GM21717 (cell line): ENCODE data around the gene SPTAN1.
A peak's percentile ranks its signal among the peaks of the same experiment; 100 is the strongest.
"Not testable (repeated sequence)": the region's sequence is repeated elsewhere in the genome, so short reads cannot be mapped to it uniquely, and the experiment has no call there.

ENCODE experiments used
- ATAC-seq: cut with Tn5 transposase; IDR thresholded peaks from one replicate; pipeline ENCODE4 v1.9.1; 2021; ENCODE audit warnings: mild to moderate bottlenecking, moderate library complexity; ENCODE audit not compliant: unreplicated experiment

The SPTAN1 gene

DNA sequence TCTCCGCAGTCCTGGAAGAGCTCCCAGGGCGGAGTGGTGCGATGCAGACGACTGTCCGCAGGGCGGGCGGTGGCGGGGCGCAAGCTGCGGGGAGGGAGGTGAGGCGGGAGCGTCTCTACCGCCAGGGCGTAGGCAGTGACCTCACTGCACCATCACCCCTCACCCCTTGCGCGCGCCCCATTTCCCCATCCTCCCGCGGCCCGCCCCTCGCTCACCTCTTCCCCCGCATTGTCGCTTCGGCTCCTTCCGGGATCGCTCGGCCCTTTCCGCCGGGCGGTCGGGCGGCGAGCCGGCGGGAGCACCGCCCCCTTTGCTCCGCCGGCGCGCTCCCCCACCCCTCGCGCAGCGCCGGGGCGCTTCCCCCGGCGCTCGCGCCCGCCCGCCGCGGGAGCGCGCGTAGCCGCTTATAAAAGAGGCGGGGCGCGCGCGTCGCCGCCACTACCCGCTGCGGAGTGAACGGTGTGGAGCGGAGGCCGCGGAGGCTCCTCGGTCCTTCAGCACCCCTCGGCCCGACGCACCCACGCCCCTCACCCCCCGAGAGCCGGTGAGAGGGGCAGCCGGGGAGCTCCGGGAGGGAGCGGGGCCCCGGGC is at the start of gene SPTAN1:
SPTAN1 (plus strand) TSS at position 435 of the 591 bp plus-strand sequence. CDS start 14,154 bp downstream, outside the sequence.
- ATAC-seq = peak; percentile 60

DNA sequence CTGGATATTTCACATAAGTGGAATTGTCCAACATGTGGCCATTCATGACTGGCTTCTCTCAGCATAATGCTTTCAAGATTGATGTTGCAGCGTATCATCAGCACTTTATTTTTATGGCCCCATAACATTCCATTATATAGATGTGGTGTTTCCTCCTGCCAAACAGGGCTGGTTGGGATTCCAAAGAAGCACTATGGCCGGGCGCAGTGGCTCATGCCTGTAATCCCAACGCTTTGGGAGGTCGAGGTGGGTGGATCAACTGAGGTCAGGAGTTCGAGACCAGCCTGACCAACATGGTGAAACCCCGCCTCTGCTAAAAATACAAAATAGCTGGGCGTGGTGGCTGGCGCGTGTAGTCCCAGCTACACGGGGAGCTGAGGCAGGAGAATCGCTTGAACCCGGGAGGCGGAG is 49.0 kb upstream of the SPTAN1 start:
- ATAC-seq = not testable (repeated sequence)

DNA sequence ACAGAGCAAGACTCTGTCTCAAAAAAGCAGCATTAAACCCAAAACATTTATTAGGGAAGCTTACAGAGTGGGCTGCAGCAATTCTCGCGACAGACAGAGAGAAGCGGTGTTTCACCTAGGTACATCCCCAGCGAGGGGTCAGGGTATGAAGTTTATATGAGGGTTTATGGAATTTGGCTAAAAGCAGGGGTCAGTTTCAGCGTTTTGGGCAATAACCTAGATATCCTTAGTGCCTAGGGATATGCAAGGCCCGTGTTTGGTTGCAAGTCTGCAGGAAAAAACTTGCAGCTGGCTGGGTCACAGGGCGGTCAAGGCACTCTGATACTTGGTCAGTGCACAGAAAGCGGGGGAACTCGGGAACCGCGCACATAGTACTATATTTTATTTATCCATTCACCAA is 48.5 kb upstream of the SPTAN1 start:
- ATAC-seq = no peak

DNA sequence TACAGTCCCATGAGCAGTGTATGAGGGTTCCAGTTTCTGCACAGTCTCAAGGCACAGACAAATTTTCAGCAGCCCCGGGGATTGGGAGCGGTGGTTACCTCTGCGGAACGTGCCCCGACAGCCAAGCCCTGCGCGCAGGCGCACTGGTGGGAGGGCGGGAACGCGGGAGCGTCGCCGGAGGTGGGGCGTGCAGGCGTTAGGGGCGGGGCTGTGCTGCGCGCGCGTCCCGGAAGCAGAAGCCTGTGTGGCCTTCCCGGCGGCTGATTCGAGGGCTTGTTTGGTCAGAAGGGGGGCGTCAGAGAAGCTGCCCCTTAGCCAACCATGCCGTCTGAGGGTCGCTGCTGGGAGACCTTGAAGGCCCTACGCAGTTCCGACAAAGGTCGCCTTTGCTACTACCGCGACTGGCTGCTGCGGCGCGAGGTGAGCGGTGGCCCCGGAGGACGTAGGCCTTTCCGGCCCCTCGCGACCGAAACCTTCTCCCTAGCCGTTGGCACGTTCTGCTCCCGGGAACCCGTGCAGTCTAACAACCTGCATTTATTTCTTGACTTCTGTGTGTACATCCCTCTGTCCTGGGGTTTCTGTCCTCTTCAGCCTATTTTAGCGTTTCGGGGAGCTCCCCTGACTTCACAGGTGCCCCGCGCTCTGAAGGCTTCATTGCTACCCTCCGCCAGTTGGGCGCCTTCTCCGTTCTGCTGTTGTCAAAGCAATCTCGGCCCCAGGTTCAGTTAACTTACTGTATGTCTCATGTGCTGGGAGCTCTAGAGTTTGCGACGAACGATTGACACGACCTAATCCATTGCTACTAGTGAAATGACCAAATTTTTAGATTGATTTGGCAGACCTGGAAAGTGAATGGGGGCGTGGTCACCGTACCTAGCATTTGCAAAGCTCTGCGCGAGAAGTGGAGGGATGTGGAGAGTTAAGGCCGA is 47.6 kb upstream of the SPTAN1 start, which contains the start of gene GLE1:
GLE1 (plus strand) TSS at position 235 of the 929 bp plus-strand sequence; CDS start at position 322, 87 bp downstream.
- ATAC-seq = peak; percentile 75

DNA sequence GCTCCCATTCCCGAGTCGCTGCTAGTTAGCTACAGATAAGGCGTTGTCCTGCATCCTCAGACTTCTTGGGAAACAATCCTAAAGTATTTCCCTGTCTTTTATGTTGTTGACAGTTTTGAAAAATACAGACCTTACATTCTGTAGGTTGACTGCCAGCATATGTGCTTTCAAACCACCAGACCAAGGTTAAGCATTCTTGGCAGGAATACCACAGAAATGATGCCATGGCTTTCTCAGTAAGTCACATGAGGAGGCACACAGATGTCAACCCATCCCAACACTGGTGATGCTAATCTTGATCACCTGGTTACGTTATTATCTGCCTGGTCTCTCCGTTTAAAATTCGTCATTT is 47.0 kb upstream of the SPTAN1 start:
- ATAC-seq = no peak

DNA sequence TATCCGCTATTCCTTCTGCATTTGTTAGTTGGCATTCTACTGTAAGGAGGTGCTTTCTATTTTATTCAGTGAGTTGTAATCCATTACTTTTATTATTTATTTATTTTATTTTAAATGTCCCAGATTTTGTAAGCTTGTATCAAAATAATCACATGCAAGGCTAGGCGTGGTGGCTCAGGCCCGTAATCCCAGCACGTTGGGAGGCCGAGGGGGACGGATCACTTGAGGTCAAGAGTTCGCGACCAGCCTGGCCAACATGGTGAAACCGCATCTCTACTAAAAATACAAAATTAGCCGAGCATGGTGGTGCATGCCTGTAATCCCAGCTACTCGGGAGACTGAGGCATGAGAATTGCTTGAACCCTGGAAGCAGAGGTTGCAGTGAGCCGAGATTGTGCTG is 46.5 kb upstream of the SPTAN1 start:
- ATAC-seq = not testable (repeated sequence)

DNA sequence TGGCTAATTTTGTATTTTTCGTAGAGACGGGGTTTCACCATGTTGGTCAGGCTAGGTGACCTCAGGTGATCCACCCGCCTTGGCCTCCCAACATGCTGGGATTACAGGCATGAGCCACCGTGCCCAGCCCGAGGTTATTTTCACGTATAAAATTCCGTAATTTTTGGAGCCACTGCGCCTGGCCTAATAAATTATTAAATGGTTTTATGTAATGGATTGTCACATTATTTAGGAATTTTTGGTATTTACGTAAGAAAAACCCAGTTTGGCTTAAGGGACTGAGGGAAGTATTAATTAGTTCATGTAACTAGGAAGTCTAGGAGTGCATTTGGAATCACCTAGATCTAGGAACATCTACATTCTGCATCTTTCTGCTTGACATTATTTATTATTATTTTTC is 39.6 kb upstream of the SPTAN1 start:
- ATAC-seq = no peak

DNA sequence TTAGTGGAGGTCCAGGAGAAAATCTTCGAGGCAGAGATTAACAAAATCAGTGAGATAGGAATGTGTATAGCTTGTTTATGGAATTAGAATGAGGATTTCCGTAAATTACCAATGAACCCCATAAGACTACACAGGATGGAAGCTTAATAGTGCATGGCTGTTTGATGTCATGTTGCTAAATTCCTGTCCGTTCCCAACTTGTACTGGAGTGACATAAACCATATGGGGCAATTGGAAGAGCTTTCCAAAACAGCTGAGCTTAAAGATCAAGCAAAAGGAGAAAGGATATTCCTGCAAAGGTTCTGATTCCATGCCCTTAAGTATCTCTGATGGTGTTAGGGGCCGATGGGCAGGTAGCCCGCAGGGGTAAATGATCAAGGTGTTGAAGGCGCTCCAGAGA is 30.4 kb upstream of the SPTAN1 start:
- no peak for ATAC-seq

DNA sequence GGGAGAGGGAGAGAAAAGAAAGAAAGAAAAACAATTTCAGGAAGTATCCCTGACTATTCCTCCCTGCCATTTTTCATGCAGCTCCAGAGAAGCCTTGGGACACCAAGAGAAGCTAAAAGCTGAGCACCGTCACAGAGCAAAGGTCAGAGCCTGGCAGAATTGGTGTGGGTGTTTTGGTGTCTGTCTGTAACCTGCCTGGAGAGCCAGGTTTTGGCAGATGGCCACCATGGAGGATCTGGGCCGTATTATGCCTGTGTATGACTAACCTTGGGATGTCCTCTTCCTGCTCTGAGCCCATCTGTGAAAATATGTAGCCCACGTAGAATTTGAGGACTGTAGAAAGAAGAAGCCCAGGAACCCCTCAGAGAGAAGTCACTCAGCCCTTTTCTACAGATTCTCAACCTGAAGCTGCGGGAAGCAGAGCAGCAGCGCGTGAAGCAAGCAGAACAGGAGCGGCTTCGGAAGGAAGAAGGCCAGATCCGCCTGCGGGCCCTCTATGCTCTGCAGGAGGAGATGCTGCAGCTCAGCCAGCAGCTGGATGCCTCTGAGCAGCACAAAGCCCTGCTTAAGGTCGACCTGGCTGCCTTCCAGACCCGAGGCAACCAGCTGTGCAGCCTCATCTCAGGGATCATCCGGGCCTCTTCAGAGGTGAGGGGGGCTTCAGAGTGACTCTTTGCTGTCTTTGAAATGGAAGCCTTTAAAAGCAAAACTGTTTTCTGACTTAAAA is 29.0 kb upstream of the SPTAN1 start:
- ATAC-seq = no peak

DNA sequence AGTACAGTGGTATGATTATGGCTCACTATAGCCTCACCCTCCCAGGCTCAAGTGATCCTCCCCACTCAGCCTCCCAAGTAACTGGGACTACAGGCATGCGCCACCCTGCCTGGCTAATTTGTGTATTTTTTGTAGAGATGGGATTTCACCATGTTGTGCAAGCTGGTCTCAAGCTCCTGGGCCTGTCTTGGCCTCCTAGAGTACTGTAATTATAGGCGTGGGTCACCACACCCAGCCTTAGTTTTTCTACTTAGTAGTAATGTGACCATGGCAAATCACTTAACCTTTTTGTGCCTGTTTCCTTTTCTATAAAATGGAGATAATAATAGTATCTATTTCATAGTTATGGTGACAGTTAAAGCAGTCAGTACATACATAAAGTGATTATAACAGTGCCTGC is 25.7 kb upstream of the SPTAN1 start:
- ATAC-seq = no peak

DNA sequence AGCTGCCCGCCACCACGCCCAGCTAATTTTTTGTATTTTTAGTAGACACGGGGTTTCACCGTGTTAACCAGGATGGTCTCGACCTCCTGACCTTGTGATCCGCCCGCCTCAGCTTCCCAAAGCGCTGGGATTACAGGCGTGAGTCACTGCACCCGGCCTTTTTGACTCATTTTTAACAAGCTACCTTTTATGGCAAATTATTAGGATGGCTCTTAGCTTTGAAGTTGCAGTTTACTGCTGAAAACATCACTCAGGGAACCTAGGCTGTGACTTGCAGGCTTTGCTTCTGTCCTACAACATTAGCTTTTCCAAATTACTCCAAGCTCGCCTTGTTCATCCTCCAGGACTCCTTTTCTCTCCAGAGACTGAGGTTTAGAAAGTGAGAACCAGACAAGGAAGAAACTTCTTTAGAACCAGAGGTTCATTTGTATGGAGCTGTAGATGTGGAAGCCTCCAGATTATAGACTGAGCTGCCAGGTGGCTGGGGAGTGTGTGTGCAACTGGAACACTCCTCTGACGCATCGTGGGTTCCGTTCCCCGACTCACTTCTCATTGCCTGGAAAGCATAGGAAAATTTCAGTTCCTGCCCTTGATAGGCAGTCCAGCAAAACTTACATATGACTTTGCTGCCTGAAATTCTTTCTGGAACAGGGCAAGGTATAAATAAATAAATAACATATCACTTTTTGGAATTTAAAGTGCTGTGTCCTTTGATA is 23.8 kb upstream of the SPTAN1 start:
- ATAC-seq = no peak

DNA sequence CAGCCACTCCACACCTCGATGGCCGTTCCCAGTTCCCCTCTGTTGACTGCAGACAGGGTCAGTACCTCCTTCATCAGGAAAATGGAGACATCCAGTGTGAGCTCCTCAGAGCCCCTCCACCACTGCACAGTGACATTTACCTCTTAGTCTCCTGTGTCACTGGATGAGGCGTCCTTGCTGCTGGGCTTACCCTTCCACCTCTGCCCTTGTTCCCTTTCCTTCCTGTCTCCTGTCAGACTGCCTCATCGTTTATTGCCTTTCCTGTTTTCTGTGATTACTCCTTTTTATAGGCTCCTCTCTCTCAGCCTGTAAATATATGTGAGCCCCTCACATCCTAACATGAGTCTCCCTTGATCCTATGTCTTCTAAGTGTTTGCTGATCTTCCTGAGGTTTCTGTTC is 23.2 kb upstream of the SPTAN1 start:
- no peak for ATAC-seq

DNA sequence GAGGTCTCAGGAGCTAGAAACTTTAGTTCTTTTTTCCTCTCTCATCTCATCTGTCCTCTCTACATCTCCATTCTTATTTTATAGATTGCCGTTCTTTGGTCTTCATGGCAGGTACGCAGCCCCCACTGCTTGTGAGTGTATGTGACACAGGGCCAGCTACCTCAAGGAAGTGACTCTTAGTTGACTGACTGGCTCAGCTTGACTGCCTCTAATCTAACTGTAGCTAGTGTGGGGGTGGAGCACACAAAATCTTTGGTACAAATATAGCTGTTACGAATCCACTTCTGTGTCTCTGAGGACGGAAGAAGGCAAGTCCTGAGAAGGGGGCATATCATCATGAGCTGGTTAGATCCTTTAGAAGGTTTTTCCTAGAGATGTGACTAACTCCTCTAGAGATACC is 19.8 kb upstream of the SPTAN1 start:
- ATAC-seq = no peak

DNA sequence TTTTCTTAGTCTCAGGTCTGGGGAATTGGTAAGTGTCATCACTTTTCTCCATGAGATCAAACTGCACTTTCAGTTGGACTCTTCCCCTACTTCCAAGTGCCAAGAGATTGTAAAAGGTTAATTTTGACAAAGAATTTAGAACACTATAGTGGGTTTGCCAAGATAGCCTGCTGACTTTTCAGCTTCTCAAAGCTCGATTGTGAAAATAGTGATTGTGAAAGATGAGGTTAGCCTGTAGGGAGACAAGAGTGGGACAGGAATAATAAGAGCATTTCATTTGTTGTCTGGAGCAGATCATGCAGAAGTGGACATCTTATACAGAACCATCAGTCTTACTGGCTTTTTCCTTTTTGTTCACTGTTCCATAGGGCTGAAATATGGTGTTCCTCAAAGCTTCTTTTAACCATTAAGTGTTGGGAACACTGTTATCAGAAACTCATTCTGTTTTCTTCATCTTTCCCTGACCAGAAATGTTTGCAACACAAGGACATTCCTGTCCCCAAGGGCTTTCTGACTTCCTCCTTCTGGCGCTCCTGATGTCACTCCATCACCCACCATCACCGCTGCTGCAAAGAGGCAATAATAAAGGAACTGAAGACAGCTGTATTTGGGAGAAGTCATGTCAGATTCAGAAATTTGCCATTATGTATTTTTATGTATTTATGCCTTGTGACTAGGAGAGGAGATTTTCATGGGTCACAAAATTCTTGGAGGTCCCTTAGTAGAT is 11.6 kb upstream of the SPTAN1 start:
- no peak for ATAC-seq

DNA sequence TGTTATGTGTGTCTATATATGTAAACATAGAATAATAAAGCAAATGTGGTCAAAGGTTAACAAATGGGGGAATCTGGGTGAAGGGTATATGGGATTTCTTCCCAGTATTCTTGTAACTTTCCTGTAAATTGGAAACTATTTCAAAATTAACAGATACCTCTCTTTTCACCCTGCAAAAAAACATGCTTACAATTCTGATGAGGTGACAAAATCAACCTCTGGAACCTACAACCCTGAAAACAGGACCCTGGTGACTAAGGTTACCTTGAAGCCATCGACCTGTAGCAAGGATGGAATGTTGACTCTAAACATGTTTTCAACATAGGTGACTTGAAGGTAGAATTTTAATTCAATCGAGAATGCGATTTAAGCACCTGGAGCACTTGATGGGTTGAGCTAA is 5.9 kb upstream of the SPTAN1 start:
- no peak for ATAC-seq

DNA sequence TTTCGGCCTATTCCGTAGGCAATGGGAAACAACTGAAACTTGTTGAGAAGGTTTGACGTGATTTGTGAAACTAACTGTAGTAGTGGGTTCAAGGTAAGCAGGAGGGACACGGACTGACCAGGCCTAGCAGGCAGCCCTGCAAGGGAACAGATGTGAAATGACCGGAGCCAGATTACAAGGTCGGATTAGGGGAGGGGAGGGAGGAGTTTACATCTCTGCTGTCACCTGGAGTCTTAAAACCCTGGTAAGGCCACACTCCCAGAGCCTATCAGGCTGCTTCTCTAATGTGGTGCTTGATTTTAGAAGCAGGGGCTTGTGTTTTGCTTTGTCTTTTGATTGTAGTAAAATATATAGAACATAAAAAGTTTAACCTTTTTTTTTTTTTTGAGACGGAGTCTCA is 3.5 kb upstream of the SPTAN1 start:
- ATAC-seq = no peak

DNA sequence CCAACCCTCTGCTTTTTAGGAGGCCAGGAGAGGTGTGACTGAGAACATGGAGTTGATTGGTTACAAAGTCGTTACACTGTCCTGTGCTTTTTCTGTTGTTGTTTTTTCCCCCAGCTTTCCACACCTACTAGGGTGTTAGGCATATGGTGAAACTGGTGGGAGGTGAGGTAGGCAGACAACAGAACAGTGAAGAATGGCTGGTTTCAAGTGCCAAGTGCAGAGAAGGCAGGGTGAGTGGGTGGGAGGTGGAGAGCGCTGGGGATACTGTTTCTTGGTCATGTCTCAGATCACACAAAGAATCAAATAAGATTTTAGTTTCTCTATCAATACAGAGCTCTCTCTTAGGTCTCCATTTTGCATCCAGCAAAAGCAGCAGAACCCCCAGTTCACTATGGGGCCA is 2.2 kb upstream of the SPTAN1 start:
- no peak for ATAC-seq

DNA sequence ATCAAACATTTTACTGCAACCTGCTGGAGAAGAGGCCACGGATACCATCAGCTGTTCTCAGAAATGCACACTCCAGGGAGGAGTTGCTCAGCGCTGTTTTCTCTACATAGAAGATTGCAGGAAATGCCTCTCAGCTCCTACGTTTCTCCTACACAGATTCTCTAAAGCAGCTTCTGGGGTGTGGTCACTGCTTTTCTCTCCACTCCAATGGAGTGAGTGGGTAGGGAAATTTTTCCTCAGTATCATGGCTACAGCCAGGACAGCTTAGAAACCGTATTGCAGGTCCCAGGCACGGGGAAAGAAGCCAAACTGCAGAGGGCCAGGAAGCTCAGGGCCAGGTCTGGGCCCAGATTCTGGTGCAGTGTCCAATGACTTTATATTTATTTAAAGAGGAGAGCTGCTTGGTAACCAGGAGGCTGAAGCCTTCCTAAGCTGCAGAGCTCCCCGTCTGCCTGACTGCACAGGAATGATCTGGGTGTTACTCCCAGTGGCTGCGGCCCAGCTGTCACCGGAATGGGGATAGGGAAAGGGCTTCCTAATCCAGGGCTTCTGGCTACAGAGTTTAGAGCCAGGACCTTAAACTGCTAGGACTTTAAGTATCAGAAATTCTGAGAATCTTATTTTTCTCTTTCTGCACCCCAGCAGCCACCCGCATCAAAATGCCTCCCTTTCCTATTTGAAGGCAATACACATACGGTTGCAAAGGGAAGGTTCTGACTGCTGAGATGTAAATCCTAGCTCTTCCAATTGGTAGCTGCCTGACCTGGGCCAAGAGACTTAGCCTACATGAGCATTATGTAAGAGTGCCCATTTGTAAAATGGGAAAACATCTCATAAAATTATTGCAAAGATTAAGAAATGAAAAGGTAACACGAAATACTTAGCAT is 1.4 kb upstream of the SPTAN1 start:
- no peak for ATAC-seq

DNA sequence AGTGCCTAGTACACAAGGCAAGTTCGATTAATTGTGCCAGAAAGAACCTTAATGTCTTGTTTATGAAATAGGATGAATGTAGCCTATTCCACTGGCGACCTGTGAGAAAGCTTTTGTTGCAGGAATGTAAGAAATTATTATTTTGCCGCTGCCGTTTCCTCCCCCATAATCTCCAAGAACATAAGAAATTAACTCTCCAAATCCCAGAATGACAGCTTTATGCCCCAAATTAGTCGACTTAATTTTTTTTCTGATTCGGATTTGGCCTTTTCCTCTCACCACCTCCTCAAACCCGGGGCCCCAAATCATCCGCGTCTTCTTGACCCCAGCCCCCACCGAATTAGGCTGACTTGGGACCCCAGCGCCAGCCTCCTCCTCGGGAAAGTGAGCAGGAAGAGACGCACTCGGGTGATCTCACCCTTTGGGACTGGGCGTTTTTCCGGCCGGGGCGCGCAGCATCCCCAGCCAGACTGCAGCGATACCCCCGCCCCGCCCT is 682 bp upstream of the SPTAN1 start:
- no peak for ATAC-seq
